Mesenchymal stem cell (in vitro differentiated cells and primary cell): Measurements from ENCODE around the gene PSMD1.

ENCODE experiments used
- DNase-seq: peaks from one replicate; pipeline ENCODE4 v3.0.0-alpha.2; 2013
- H2AFZ ChIP-seq: one replicate; pipeline ENCODE4 v1.6.1; 2013; ENCODE audit warnings: low read depth, mild to moderate bottlenecking, control low read depth, inconsistent platforms, low read length, moderate library complexity
- H2AK5ac ChIP-seq: 2 replicates; pipeline ENCODE4 v1.6.1; 2013; ENCODE audit warnings: low read length, moderate library complexity, mild to moderate bottlenecking, inconsistent platforms; ENCODE audit not compliant: severe bottlenecking
- H2BK120ac ChIP-seq: one replicate; pipeline ENCODE4 v1.6.1; 2013; ENCODE audit warnings: low read depth, mild to moderate bottlenecking, inconsistent platforms, low read length, moderate library complexity
- H2BK12ac ChIP-seq, 2 experiments: one replicate each; pipeline ENCODE4 v1.6.1; 2013; ENCODE audit warnings: inconsistent platforms in 2 of 2, low read length in 2 of 2, mild to moderate bottlenecking in 2 of 2, moderate library complexity in 2 of 2, control low read depth in 1 of 2
- H2BK15ac ChIP-seq: one replicate; pipeline ENCODE4 v1.6.1; 2013; ENCODE audit warnings: mild to moderate bottlenecking, low read depth, inconsistent platforms; ENCODE audit not compliant: poor library complexity, severe bottlenecking
- H2BK5ac ChIP-seq: 2 replicates; pipeline ENCODE4 v1.6.1; 2013; ENCODE audit warnings: low read depth, mild to moderate bottlenecking, low read length, control low read depth, inconsistent platforms; ENCODE audit not compliant: poor library complexity, severe bottlenecking
- H3K14ac ChIP-seq, 2 experiments: one replicate each; pipeline ENCODE4 v1.6.1; 2013; ENCODE audit warnings: inconsistent platforms in 2 of 2, low read length in 2 of 2, control low read depth in 1 of 2, mild to moderate bottlenecking in 1 of 2, moderate library complexity in 1 of 2
- H3K18ac ChIP-seq, 2 experiments: one replicate each; pipeline ENCODE4 v1.6.1; 2013; ENCODE audit warnings: inconsistent platforms in 2 of 2, low read length in 2 of 2, control low read depth in 1 of 2, low read depth in 1 of 2, mild to moderate bottlenecking in 1 of 2
- H3K23ac ChIP-seq, 2 experiments: one replicate each; pipeline ENCODE4 v1.6.1; 2013; ENCODE audit warnings: inconsistent platforms in 2 of 2, low read length in 2 of 2, mild to moderate bottlenecking in 2 of 2, moderate library complexity in 2 of 2, control low read depth in 1 of 2
- H3K27ac ChIP-seq: 2 replicates; pipeline ENCODE4 v1.5.1; 2013; ENCODE audit warnings: mild to moderate bottlenecking, moderate library complexity, low read length, control low read depth, inconsistent platforms; ENCODE audit not compliant: poor library complexity, severe bottlenecking
- H3K27me3 ChIP-seq, 2 experiments: 2 replicates each; pipeline versions ENCODE4 v1.6.1 to v1.7.0; 2013; ENCODE audit warnings: low read length in 2 of 2, mild to moderate bottlenecking in 2 of 2, moderate library complexity in 2 of 2, control low read depth in 1 of 2, inconsistent platforms in 1 of 2; ENCODE audit not compliant: control insufficient read depth in 1 of 2, insufficient read depth in 1 of 2
- H3K36me3 ChIP-seq, 2 experiments: 2 replicates each; pipeline versions ENCODE4 v1.6.1 to v1.7.0; 2013; ENCODE audit warnings: low read length in 2 of 2, control low read depth in 1 of 2, inconsistent platforms in 1 of 2, low read depth in 1 of 2, mild to moderate bottlenecking in 1 of 2; ENCODE audit not compliant: insufficient read depth in 2 of 2, control insufficient read depth in 1 of 2
- H3K4ac ChIP-seq, 2 experiments: one replicate each; pipeline ENCODE4 v1.6.1; 2013; ENCODE audit warnings: inconsistent platforms in 2 of 2, low read length in 2 of 2, mild to moderate bottlenecking in 2 of 2, moderate library complexity in 2 of 2, control low read depth in 1 of 2, low read depth in 1 of 2
- H3K4me1 ChIP-seq: 2 replicates; pipeline ENCODE4 v1.6.1; 2013; ENCODE audit warnings: low read depth, low read length, control low read depth; ENCODE audit not compliant: control insufficient read depth, insufficient read depth
- H3K4me2 ChIP-seq: 2 replicates; pipeline ENCODE4 v1.6.1; 2013; ENCODE audit warnings: low read length, mild to moderate bottlenecking, inconsistent platforms; ENCODE audit not compliant: poor library complexity, severe bottlenecking
- H3K4me3 ChIP-seq, 2 experiments: 2 replicates each; pipeline versions ENCODE4 v1.5.1 to v1.7.0; 2013; ENCODE audit warnings: low read length in 2 of 2, mild to moderate bottlenecking in 2 of 2, control low read depth in 1 of 2, low read depth in 1 of 2; ENCODE audit not compliant: insufficient read depth in 1 of 2
- H3K79me1 ChIP-seq: replicated peaks from 2 replicates; pipeline ENCODE4 v1.6.1; 2013; ENCODE audit warnings: mild to moderate bottlenecking, control low read depth, low read length, inconsistent platforms; ENCODE audit not compliant: poor library complexity, severe bottlenecking
- H3K9ac ChIP-seq: 2 replicates; pipeline ENCODE4 v1.7.0; 2013; ENCODE audit warnings: mild to moderate bottlenecking, low read length, moderate library complexity
- H3K9me3 ChIP-seq: 2 replicates; pipeline ENCODE4 v1.7.0; 2013; ENCODE audit warnings: mild to moderate bottlenecking, low read length; ENCODE audit not compliant: control insufficient read depth
- H4K8ac ChIP-seq: one replicate; pipeline ENCODE4 v1.6.1; 2013; ENCODE audit warnings: inconsistent platforms, mild to moderate bottlenecking, low read length, moderate library complexity
- H4K91ac ChIP-seq: one replicate; pipeline ENCODE4 v1.6.1; 2013; ENCODE audit warnings: mild to moderate bottlenecking, low read length, inconsistent platforms
- WGBS: methylation state at CpG from one replicate; pipeline ENCODE4 v1.1.7; 2013; ENCODE audit warnings: mixed read lengths; 5-methylcytosine and 5-hydroxymethylcytosine counted together

Gene PSMD1

GRCh38 chr2:231190531-231191197 is 134.0 kb downstream of the PSMD1 start:
- H2BK5ac ChIP-seq = peak overlapping the region; percentile 90
- peak overlapping the region; percentile 82 for H4K8ac ChIP-seq
- H3K27me3 ChIP-seq = no peaks in the 10 kb centered on the region
- peak overlapping the region; percentile 96 for H3K18ac ChIP-seq
- H3K9me3 ChIP-seq = no peaks in the 10 kb centered on the region
- H3K4me3 ChIP-seq = peak overlapping the region in 1 of 2 experiments; percentile 65
- no peaks in the 10 kb centered on the region for H3K36me3 ChIP-seq
- H3K79me1 ChIP-seq = no peaks in the 10 kb centered on the region
- peak; percentile 75 for DNase-seq
- H4K91ac ChIP-seq = peak overlapping the region; percentile 84
- H3K23ac ChIP-seq = peak overlapping the region in 1 of 2 experiments; percentile 60
- H3K4me2 ChIP-seq = peak overlapping the region; percentile 20
- peak overlapping the region; percentile 37 for H2AK5ac ChIP-seq
- H3K9ac ChIP-seq = peak overlapping the region; percentile 86
- no peak overlapping the region for H2AFZ ChIP-seq
- peaks cover 28% of the 10 kb centered on the region for H3K4me1 ChIP-seq
- peak overlapping the region; percentile 99 for H2BK120ac ChIP-seq
- H3K14ac ChIP-seq = peak overlapping the region in 1 of 2 experiments; percentile 45
- peak overlapping the region; percentile 95 for H2BK15ac ChIP-seq
- H3K4ac ChIP-seq = peak overlapping the region; percentile 88 to 93
- peak overlapping the region; percentile 18 to 99 for H2BK12ac ChIP-seq
- 29% methylated on average over 42 of the region's 42 CpGs for WGBS
- peak overlapping the region; percentile 92 for H3K27ac ChIP-seq

DNA sequence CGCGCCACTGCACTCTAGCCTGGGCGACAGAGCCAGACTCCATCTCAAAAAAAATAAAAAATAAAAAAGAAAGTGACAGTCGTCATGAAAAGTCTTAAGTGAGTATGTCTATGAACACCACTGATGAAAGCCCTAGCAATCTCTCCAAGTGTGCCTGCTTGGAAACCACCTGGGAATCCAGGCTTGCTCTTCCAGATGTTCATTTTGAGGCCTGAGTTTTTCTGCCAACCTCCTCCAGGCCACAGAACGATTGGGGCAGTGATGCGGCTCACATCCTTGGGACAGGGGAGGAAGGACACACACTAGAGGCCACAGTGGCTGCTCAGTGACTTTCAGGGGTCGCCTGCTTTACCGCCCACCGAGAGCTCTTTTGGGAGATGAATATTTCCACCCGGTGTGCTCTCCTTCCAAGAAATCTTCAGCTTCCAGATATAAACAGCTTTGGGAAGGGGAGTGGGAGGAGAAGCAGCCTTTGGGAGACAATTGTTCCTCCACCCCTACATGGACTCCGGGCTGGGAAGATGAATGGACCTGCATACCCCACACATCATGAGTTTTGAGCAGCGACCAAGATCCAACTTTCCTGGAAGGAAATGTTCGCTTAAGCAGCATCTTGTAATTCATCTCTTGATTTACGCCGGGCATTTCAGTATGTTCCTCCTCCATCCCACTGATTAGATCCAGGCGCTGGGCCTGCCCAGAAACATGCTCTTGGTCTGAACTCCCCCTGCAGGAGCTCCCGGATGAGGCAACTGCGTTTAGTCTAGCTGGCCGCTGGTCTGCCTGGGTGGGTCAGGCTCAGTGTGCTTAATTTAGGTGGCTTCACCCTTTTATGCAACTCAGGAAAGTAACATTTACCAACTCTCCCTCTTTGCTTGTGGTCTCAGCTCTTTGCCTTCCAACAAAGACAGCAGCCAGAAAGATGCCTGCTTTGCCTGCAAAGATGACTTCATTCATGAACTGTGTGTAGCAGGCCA is 135.5 kb downstream of the PSMD1 start:
- Histone ChIP-seq H3K79me1 (no peaks in the 10 kb centered on the region), H3K18ac (peak overlapping the region; percentile 93 to 99), H3K9me3 (no peaks in the 10 kb centered on the region), H2BK15ac (peak overlapping the region; percentile 95), H2BK5ac (no peak overlapping the region), H3K36me3 (no peaks in the 10 kb centered on the region), H3K4ac (peak overlapping the region; percentile 92 to 100), H2BK120ac (peak overlapping the region; percentile 96), H2AK5ac (peak overlapping the region; percentile 88), H2BK12ac (peak overlapping the region; percentile 87 to 100), H4K8ac (peak overlapping the region; percentile 98), H3K14ac (peak overlapping the region in 1 of 2 experiments; percentile 35), H3K27ac (peak overlapping the region; percentile 74), H3K9ac (peak overlapping the region; percentile 86), H3K4me3 (peak overlapping the region in 1 of 2 experiments; percentile 41), H3K4me1 (peaks cover 26% of the 10 kb centered on the region), H3K27me3 (no peaks in the 10 kb centered on the region), H3K23ac (peak overlapping the region in 1 of 2 experiments; percentile 81), H2AFZ (no peak overlapping the region), H3K4me2 (no peak overlapping the region), H4K91ac (peak overlapping the region; percentile 99)
- peak; percentile 91 for DNase-seq
- 26% methylated on average over 12 of the region's 19 CpGs for WGBS

DNA sequence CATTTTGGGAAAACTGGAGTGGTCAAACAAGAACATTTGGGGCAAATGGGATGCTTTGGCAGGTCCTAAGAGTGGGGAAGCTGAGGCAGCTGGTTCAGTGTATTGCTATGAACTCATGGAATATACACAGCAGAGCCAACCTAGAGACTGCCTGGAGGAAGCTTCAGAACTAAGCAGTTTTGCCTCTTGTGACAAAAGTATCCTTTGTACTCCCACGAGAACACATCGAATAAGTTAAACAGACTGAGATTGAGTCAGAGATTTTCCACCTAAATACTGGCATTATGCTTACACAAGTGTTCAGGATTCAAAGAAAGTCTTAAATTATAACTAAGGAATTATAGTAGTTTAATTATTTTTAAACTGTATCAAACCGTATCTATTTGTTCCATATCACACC is 136.5 kb downstream of the PSMD1 start:
- Histone ChIP-seq H4K91ac (peak overlapping the region; percentile 64), H4K8ac (peak overlapping the region; percentile 52), H2BK5ac (no peak overlapping the region), H3K4me2 (no peak overlapping the region), H3K79me1 (no peaks in the 10 kb centered on the region), H2AK5ac (no peak overlapping the region), H3K27ac (no peak overlapping the region), H3K14ac (no peak overlapping the region), H2BK12ac (peak overlapping the region; percentile 59 to 70), H3K9ac (peak overlapping the region; percentile 86), H2BK120ac (peak overlapping the region; percentile 73), H3K4me1 (peaks cover 26% of the 10 kb centered on the region), H3K9me3 (no peaks in the 10 kb centered on the region), H3K4ac (peak overlapping the region; percentile 24 to 71), H3K4me3 (no peak overlapping the region), H3K27me3 (no peaks in the 10 kb centered on the region), H3K23ac (no peak overlapping the region), H3K36me3 (no peaks in the 10 kb centered on the region), H2AFZ (no peak overlapping the region), H3K18ac (peak overlapping the region; percentile 45 to 75), H2BK15ac (no peak overlapping the region)
- peak; percentile 57 for DNase-seq
- 93% methylated on average over 2 of the region's 3 CpGs for WGBS

- 89% methylated on average over 4 of the region's 5 CpGs for WGBS
- DNase-seq = no peak
Measured at GRCh38 chr2:231196592-231196991, 139.9 kb downstream of the PSMD1 start.

More at GRCh38 chr2:231196592-231196991, 139.9 kb downstream of the PSMD1 start:
- Histone ChIP-seq H3K4ac (no peak overlapping the region), H2BK12ac (peak overlapping the region; percentile 79 to 88), H3K79me1 (no peaks in the 10 kb centered on the region), H3K18ac (no peak overlapping the region), H3K27me3 (no peaks in the 10 kb centered on the region), H2AFZ (no peak overlapping the region), H3K27ac (no peak overlapping the region), H3K36me3 (peaks cover 0 to 15% of the 10 kb centered on the region in 2 experiments), H3K4me3 (no peak overlapping the region), H2AK5ac (peak overlapping the region; percentile 35), H2BK120ac (no peak overlapping the region), H3K9me3 (no peaks in the 10 kb centered on the region), H2BK15ac (peak overlapping the region; percentile 37), H2BK5ac (no peak overlapping the region), H3K9ac (no peak overlapping the region), H3K23ac (no peak overlapping the region), H4K91ac (no peak overlapping the region), H3K4me2 (no peak overlapping the region), H4K8ac (peak overlapping the region; percentile 57), H3K14ac (no peak overlapping the region), H3K4me1 (peaks cover 23% of the 10 kb centered on the region)
